ENCODE data around the gene PHYKPL.

- no peak for TF ChIP-seq CTCF (IDR thresholded peaks at IDR 0.05)
- no peak for TF ChIP-seq POLR2A (IDR thresholded peaks at IDR 0.05)
Observed at GRCh38 chr5:178277866-178278265, 45.3 kb upstream of the PHYKPL start.
